NCI-H2227 (cell line): Measurements from ENCODE around the gene AQP5.

Source experiments
- DNase-seq: peaks from one replicate; lab custom pipeline; 2025; ENCODE audit not compliant: unreplicated experiment; lab: John Stamatoyannopoulos, UW

The AQP5 gene

GRCh38 chr12:49961111-49961922 is at the start of gene AQP5:
Gene AQP5 (plus strand): TSS chr12:49961872. CDS start chr12:49962018, 146 bp downstream.
- no peak for DNase-seq

DNA sequence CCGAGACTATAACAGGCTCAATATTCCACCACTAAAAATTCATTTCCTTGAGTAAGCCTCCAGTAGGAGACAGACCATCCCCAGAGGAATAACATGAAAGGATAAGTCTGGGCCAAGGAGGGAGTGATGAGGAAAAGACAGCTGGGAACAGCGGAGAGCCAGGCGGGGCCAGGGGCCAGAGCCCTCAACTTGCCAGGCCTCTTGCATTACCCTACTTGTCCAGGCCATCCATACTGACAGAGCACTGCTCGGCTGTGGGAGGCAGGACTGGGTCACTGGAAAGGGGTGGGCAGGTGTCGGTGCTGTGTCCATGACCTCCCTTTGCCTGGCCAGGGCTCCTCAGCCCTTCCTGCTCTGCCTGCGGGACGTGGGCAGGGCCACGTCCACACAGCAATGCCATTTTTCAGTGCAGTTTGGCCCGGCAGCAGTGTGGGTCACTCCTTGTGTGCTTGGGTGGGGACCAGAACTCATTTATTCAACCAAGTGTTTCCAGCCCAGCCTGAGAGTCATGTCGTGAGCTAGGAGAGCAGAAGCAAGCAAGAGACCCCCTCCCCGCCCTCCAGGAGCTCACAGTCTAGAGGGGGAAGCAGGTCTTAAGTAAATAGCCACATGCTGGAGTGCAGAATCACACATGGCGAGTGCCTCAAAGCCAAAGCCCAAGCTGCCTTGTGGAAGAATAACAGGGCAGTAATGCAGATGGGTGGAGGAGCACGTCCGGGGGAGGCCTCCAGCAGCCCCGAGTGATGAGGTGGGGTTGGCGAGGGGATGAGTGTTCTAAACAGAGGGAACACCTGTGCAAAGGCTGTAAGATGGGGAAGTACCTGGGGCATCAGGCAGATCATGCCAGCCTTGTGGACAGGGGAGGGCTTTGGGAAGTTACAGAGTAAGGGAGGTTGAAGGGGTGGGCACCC is 49.1 kb upstream of the AQP5 start:
- no peak for DNase-seq

DNA sequence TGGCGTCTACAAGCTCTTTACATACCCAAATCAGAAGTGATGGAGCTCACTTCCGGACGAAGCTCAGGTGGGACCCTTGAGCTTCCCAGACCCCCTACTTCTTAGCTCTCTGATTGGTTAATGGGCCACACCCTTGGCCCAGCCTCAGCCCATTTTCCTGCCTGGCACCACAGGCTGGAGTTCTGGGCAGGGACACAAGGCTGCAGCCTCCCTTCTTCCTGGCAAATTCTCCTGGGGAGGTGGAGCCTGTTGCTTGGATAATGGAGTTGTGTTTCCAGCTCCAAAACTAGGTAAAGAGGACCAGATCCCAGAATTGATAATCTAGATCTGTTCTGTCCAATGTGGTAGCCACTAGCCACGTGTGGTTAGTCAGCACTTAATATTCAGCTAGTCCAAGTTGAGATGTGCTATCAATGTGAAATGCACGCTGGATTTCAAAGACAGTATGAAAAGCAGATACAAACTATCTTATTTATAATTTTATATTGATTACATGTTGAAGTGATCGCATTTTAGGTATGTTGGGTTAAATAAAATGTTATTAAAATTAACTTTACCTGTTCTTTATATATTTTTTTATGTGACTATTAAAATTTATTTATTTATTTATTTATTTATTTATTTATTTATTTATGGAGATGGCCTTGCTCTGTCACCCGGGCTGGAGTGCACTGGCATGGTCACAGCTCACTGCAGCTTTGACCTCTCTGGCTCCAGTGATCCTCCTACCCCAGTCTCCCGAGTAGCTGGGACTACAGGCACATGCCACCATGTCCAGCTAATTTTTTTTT is 45.3 kb upstream of the AQP5 start:
- DNase-seq: no peak

- no peak for DNase-seq
Measured at GRCh38 chr12:49917166-49917787, 44.4 kb upstream of the AQP5 start.

- no peak for DNase-seq
Measured at GRCh38 chr12:49917788-49918173, 43.9 kb upstream of the AQP5 start.

DNA sequence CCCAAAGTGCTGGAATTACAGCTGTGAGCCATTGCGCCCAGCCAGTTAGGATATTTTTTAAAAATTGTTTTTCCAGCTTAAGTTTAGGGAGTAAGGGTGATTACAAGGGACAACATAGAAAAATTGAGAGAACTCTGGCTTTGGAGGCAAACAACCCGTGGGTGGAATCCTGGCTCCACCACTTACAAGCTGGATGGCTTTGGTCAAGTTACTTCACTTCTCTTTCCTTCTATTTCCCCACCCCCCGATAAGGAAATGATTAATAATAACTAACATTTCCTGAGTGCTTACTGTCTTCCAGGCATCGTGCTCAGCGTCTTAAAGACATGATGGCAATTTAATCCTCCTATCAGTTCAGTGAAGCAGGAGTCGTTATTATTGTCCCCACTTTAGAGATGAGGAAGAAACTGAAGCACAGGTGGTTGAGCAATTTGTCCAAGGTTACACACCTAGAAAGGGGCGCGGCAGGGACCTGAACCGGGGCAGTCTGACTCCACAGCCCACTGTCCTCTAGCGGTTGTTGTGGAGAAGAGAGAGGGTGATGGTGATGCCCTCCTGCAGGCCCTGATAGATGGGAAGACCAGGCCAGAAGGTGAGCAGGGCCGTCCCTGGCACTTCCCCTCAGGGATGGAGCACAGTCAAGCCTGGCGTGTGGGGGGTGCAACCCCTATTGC is 41.3 kb upstream of the AQP5 start:
- no peak for DNase-seq

GRCh38 chr12:49920915-49921286 is 40.8 kb upstream of the AQP5 start:
- DNase-seq: no peak

DNA sequence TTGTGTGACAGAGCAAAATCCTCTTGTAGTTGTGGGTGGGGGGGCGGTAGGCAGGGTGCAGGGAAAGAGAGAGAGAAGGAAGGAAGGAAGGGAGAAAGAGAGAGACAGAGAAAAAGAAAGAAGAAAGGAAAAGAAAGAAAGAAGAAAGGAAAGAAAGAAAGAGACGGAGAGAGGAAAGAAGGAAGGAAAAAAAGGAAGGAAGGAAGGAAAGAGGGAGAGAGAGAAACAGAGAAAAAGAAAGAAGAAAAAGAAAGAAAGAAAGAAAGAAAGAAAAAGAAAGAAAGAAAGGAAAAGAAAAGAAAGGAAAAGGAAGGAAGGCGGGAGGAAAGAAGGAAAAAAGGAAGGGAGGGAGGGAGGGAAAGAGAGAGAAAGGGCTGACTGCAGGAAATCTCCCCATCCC is 40.4 kb upstream of the AQP5 start:
- no peak for DNase-seq

GRCh38 chr12:49921936-49922335 is 39.7 kb upstream of the AQP5 start:
- DNase-seq: no peak

GRCh38 chr12:49922349-49923034 is 39.2 kb upstream of the AQP5 start:
- DNase-seq: no peak

- no peak for DNase-seq
Measured at GRCh38 chr12:49923035-49923644, 38.5 kb upstream of the AQP5 start.

DNA sequence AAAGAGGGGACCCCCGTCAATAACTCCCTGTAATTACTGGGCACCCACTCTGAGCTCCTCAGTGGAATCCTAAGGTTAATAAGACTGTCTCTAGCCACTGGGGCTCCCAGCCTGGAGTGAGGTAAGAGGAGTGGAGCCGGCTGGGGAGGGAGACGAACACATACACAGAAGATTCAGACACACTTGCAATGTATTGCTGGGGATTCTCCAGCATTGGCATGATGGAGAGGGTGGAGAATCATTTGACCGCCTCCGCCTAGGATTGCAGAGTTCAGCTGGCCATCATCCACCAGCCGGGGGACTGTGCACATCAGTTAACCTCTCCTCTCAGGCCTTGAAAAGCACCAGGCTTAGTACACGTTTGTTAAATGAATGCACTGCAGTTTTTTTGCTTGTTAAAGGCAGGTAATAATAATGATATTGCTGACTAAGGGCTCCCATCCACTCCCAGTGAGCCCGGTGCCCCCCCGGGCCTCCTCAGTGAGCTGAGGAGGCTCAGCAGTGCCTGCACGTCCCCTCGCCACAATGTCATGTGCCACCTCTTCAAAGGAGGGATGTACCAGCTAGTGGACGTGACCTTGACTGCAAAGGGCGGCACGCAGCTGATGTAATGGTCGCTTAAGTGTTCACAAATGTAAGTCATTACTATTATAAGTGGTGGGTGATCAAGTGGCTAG is 37.7 kb upstream of the AQP5 start:
- peak; percentile 53 for DNase-seq

DNA sequence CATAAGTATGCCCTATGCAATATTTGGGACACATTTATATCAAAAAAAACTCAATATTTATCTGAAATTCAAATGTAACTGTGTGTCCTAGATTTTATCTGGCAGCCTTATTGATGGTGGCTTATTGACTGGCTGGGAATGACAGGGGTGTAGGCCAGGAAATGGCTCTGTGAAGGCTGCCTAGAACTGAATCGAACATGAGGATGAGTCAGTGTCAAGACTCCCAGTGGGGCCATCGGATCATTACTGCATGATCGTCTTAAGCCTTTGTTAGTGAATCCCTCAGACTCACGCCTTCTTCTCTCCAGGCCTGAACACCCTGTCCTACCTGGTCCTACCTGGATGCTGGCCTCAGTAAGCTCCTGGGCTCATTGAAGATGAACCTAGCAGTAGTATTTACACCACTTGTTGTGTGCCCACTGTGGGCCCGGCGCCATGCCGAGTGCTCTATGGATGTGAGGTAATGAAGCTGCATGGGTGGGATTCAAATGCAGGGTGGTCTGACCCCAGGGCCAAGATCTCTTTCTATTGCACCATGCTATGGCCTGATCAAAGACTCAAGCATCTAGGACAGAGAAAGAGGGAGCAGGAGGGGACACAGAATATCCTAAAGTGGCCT is 36.9 kb upstream of the AQP5 start:
- no peak for DNase-seq

DNA sequence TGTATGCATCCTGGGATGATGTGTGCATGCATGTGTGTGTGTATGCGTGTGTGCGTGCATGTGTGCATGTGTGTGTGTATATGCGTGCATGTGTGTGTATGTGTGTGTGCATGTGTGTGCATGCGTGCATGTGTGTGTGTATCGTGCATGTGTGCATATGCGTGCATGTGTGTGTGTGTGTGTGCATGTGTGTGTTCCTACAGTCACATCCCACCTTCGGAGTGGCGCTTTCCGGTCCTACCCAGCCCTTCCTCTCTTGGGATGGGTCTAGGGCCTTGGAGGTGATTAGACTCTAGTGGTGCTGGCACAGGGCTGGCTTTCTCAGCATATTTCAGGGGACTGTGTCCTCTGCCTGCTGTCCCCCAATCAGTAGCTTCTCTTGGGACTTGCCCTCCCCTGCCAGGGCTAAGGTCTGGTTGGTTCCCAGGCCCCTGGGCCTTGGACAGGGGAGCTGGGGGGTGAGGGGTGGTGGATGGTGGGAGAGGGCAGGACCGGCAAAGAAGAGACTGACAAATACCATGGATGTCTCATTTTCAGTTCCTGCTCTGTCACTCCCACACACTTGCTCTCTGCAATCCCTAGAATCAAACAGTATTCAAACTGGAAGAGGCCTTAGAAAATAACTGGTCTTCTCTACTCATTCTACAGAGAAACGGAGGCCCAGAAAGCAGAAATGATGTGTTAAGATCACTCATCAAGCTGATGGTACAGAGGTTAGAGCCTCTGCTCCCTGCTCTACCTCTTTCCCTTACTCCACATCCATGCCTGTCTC is 36.1 kb upstream of the AQP5 start:
- DNase-seq: no peak

DNA sequence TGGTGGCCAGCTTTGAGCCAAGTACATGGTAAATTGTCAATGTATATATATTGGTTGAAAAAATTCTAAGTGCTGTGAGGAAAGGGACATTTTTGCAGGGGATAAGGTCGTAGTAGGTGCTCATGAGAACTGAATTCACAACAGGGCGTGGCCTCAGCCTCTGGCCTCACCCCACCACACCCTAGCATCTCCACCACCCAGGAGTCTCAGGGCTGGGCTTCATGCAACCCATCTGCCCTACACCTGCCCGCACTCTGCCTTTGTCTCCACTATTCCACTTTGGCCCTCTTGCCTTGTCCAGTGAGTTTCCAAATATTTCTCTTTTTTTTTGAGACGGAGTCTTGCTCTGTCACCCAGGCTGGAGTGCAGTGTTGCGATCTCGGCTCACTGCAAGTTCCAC is 33.2 kb upstream of the AQP5 start:
- DNase-seq: no peak

GRCh38 chr12:49929581-49929980 is 32.1 kb upstream of the AQP5 start:
- no peak for DNase-seq

- DNase-seq: no peak
Measured at GRCh38 chr12:49930515-49931288, 31.0 kb upstream of the AQP5 start.
